Keratinocyte (primary cell): Measurements from ENCODE around the gene PPP1R37. TPM values are rescaled to one million over a fixed set of nuclear protein-coding genes. Genes with fewer than 3 reads are reported as not detected.
A peak's percentile ranks its signal among the peaks of the same experiment; 100 is the strongest.

Experiments used
- DNase-seq: peaks from one replicate; pipeline ENCODE4 v3.0.0-alpha.2; 2011; ENCODE audit warnings: low read depth, missing footprints, low spot score
- FAIRE-seq: peaks from 2 replicates; lab custom pipeline; 2011; peaks lifted over from hg19 to GRCh38; lab: Jason Lieb, UNC
- H2AFZ ChIP-seq: 2 replicates; pipeline ENCODE4 v1.6.0; 2012; ENCODE audit warnings: low read length, control low read depth, inconsistent platforms; ENCODE audit not compliant: control insufficient read depth
- H3K27ac ChIP-seq: 2 replicates; pipeline ENCODE4 v1.5.1; 2011; ENCODE audit warnings: low read length; ENCODE audit not compliant: control insufficient read depth, insufficient read depth
- H3K27me3 ChIP-seq: 3 replicates; pipeline ENCODE4 v1.6.0; 2011; ENCODE audit warnings: low read length; ENCODE audit not compliant: control insufficient read depth, insufficient read depth; ENCODE audit errors: extremely low read depth
- H3K36me3 ChIP-seq, 2 experiments: 2 replicates in 1 of 2; 3 replicates in 1 of 2; pipeline ENCODE4 v1.5.1; 2011; ENCODE audit warnings: low read length in 2 of 2, mild to moderate bottlenecking in 1 of 2; ENCODE audit not compliant: control insufficient read depth in 2 of 2, insufficient read depth in 2 of 2; ENCODE audit errors: extremely low read depth in 1 of 2
- H3K4me1 ChIP-seq: 3 replicates; pipeline ENCODE4 v1.5.1; 2011; ENCODE audit warnings: low read length; ENCODE audit not compliant: control insufficient read depth, insufficient read depth; ENCODE audit errors: extremely low read depth
- H3K4me2 ChIP-seq: 3 replicates; pipeline ENCODE4 v1.6.0; 2011; ENCODE audit warnings: low read depth, low read length; ENCODE audit not compliant: control insufficient read depth, insufficient read depth; ENCODE audit errors: extremely low read depth
- H3K4me3 ChIP-seq, 3 experiments: fragments of 200-600 bp in 1 of 3; sonication (generic) in 1 of 3; 2 replicates in 2 of 3; 3 replicates in 1 of 3; pipeline ENCODE4 v1.5.1; 2011 to 2016; ENCODE audit warnings: low read length in 3 of 3, mild to moderate bottlenecking in 3 of 3, control low read depth in 2 of 3, inconsistent platforms in 1 of 3, low read depth in 1 of 3, mixed read lengths in 1 of 3, mixed run types in 1 of 3, moderate library complexity in 1 of 3; ENCODE audit not compliant: control insufficient read depth in 2 of 3, insufficient read depth in 2 of 3; ENCODE audit errors: extremely low read depth in 1 of 3
- H3K79me2 ChIP-seq: 2 replicates; pipeline ENCODE4 v1.6.0; 2012; ENCODE audit warnings: low read length; ENCODE audit not compliant: control insufficient read depth, insufficient read depth
- H3K9ac ChIP-seq: 3 replicates; pipeline ENCODE4 v1.6.0; 2011; ENCODE audit warnings: low read length; ENCODE audit not compliant: control insufficient read depth, insufficient read depth; ENCODE audit errors: extremely low read depth
- H3K9me1 ChIP-seq: 3 replicates; pipeline ENCODE4 v1.6.0; 2011; ENCODE audit warnings: low read length; ENCODE audit not compliant: control insufficient read depth, insufficient read depth; ENCODE audit errors: extremely low read depth
- H3K9me3 ChIP-seq: 2 replicates; pipeline ENCODE4 v1.5.1; 2012; ENCODE audit warnings: low read depth, low read length; ENCODE audit not compliant: control insufficient read depth
- H4K20me1 ChIP-seq: 3 replicates; pipeline ENCODE4 v1.6.0; 2011; ENCODE audit warnings: low read length; ENCODE audit not compliant: control insufficient read depth, insufficient read depth; ENCODE audit errors: extremely low read depth
- CTCF ChIP-seq, 3 experiments: IDR thresholded peaks in 1 of 3; conservative IDR thresholded peaks in 1 of 3; optimal IDR thresholded peaks in 1 of 3; 2 replicates in 2 of 3; 3 replicates in 1 of 3; pipeline versions ENCODE3 to v1.5.1; 2011; ENCODE audit warnings: low read length in 3 of 3, mild to moderate bottlenecking in 3 of 3, moderate library complexity in 2 of 3, control low read depth in 1 of 3, inconsistent platforms in 1 of 3; ENCODE audit not compliant: insufficient read depth in 2 of 3; ENCODE audit errors: extremely low read depth in 1 of 3
- EZH2 ChIP-seq: IDR thresholded peaks from one replicate; pipeline ENCODE4 v1.6.1; 2012; ENCODE audit warnings: inconsistent platforms, mild to moderate bottlenecking, low read length, moderate library complexity
- dilution Hi-C: fragments of 300-500 bp; cut with MboI; formaldehyde crosslinking; loops from one replicate; pipeline ENCODE4 v1.7.0; 2020; ENCODE audit warnings: low sequenced_read_pairs; ENCODE audit not compliant: extremely low pct_ligation_motif_present
- polyA plus RNA-seq, 5 experiments: library from polyadenylated mRNA; depleted of rRNA in 3 of 5; stranded (reverse) in 3 of 5; stranded (forward) in 1 of 5; unstranded in 1 of 5; fragments of >200 nt; gene quantifications; 1 replicate in 1 of 5; 2 replicates in 3 of 5; 3 replicates in 1 of 5; pipeline versions ENCODE4 v1.2.1 to v1.2.3, GENCODE V29; 2011 to 2012; ENCODE audit warnings: missing spikeins in 2 of 5, low read depth in 1 of 5, low replicate concordance in 1 of 5

Gene PPP1R37
- polyA plus RNA-seq, 1 donor (not counting 4 experiments of a cell fraction or from before 2014, with no cell fraction given) = 8.6 TPM

- Histone ChIP-seq H3K4me3 (peak overlapping the region in 1 of 3 experiments; percentile 13), H3K79me2 (no peaks in the 10 kb centered on the region), H3K36me3 (no peaks in the 10 kb centered on the region), H3K27me3 (peaks cover 24% of the 10 kb centered on the region), H3K9ac (no peak overlapping the region), H2AFZ (no peak overlapping the region), H3K27ac (no peak overlapping the region), H3K9me1 (no peaks in the 10 kb centered on the region), H3K4me1 (peaks cover 23% of the 10 kb centered on the region), H3K9me3 (peaks cover 4% of the 10 kb centered on the region), H3K4me2 (no peak overlapping the region), H4K20me1 (peaks cover 7% of the 10 kb centered on the region)
- DNase-seq (no peak), FAIRE-seq (no peak)
- dilution Hi-C loops = no loop called here
- no peak for TF ChIP-seq CTCF (optimal IDR thresholded peaks at IDR 0.05 in 1 of 3, IDR thresholded peaks at IDR 0.05 in 1 of 3, conservative IDR thresholded peaks at IDR 0.05 in 1 of 3; ENCODE audit: extremely low read depth in 1 of 3, insufficient read depth in 2 of 3, low read length in 3 of 3)
- TF ChIP-seq EZH2 = no peak
Observed at GRCh38 chr19:45151320-45151719, 58.3 kb downstream of the PPP1R37 start.

GRCh38 chr19:45151821-45152503 lies 59.0 kb downstream of the PPP1R37 start:
- Histone ChIP-seq H3K9me3 (peaks cover 4% of the 10 kb centered on the region), H3K4me1 (peaks cover 27% of the 10 kb centered on the region), H3K4me2 (no peak overlapping the region), H3K4me3 (no peak overlapping the region), H3K36me3 (no peaks in the 10 kb centered on the region), H3K27me3 (peaks cover 24% of the 10 kb centered on the region), H3K27ac (no peak overlapping the region), H2AFZ (no peak overlapping the region), H3K9ac (no peak overlapping the region), H3K79me2 (no peaks in the 10 kb centered on the region), H3K9me1 (no peaks in the 10 kb centered on the region), H4K20me1 (peaks cover 7% of the 10 kb centered on the region)
- DNase-seq = no peak
- dilution Hi-C loops = no loop called here
- TF ChIP-seq EZH2 (no peak), CTCF (optimal IDR thresholded peaks at IDR 0.05 in 1 of 3, IDR thresholded peaks at IDR 0.05 in 1 of 3, conservative IDR thresholded peaks at IDR 0.05 in 1 of 3; ENCODE audit: extremely low read depth in 1 of 3, insufficient read depth in 2 of 3, low read length in 3 of 3) (no peak)
- FAIRE-seq = no peak
